ENCODE results near the gene CNTNAP2.

GRCh38 chr7:148288592-148289151 is 2172.1 kb downstream of the CNTNAP2 start:
- no peak for TF ChIP-seq CTCF (IDR thresholded peaks at IDR 0.05)
- no peak for TF ChIP-seq POLR2A (IDR thresholded peaks at IDR 0.05)
- TF ChIP-seq EP300 (IDR thresholded peaks at IDR 0.05) = no peak
